ENCODE data around the gene HOXA3. TPM values are rescaled to one million over a fixed set of nuclear protein-coding genes. Genes with fewer than 3 reads are reported as not detected.

The HOXA3 gene
- total RNA-seq, 1 experiment from 2014 or later: 9.2 TPM

DNA sequence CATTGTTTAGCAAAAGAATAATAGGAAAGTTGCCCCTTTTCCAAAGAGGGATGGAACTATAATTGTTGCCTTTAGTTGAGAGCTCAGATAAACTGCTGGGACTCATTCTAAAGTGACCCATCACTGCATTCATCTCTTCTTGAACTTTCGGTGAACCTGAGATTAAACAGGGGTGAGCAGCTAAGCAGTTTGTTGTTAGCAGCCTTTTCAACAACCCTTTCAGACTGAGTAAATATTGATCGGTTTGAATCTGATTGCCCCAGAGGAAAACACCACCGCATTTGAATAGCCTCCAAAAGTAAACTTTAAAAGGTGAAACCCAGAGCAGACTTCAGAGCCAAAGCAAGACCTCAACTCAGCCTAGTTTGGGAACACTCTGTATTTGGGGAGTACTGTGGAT lies 61.3 kb downstream of the HOXA3 start:
- Histone ChIP-seq H2AFZ (ENCODE audit: low read depth, low read length, poor library complexity, severe bottlenecking) (no peak overlapping the region), H3K79me2 (ENCODE audit: insufficient read depth, low read length) (no peaks in the 10 kb centered on the region), H3K27ac (ENCODE audit: low read depth, low read length) (no peak overlapping the region), H3K4me3 (replicated peaks in 1 of 2; ENCODE audit: low read depth in 1 of 2, low read length in 2 of 2) (no peak overlapping the region), H3K4me1 (ENCODE audit: control insufficient read depth in 1 of 2, insufficient read depth in 2 of 2, low read length in 2 of 2) (peaks cover 3 to 9% of the 10 kb centered on the region in 2 experiments; a peak in 1 of 4 replicates), H3K4me2 (ENCODE audit: low read length) (no peak overlapping the region), H3K27me3 (ENCODE audit: insufficient read depth, low read length) (no peaks in the 10 kb centered on the region), H4K20me1 (ENCODE audit: insufficient read depth) (no peaks in the 10 kb centered on the region), H3K9me2 (ENCODE audit: insufficient read depth) (no peaks in the 10 kb centered on the region), H3K36me3 (ENCODE audit: control insufficient read depth in 1 of 2, insufficient read depth in 2 of 2, low read length in 2 of 2) (no peaks in the 10 kb centered on the region), H3K9me3 (ENCODE audit: control insufficient read depth in 1 of 2, insufficient read depth in 1 of 2, low read depth in 1 of 2, low read length in 2 of 2) (no peaks in the 10 kb centered on the region), H3K9ac (ENCODE audit: low read length) (no peak overlapping the region)
- no peak for TF ChIP-seq ZBTB33 (IDR thresholded peaks at IDR 0.05; ENCODE audit: extremely low read depth, insufficient replicate concordance, low read length)
- no peak for TF ChIP-seq RAD21 (IDR thresholded peaks at IDR 0.05; ENCODE audit: low read depth)
- TF ChIP-seq CBX3 (IDR thresholded peaks at IDR 0.05; ENCODE audit: low read depth): no peak
- TF ChIP-seq EZH2 (IDR thresholded peaks at IDR 0.05): no peak
- TF ChIP-seq EGR1 (IDR thresholded peaks at IDR 0.05; ENCODE audit: low read depth): no peak
- TF ChIP-seq CEBPB (IDR thresholded peaks at IDR 0.05; ENCODE audit: low read depth): no peak
- TF ChIP-seq ZFX (IDR thresholded peaks at IDR 0.05): no peak
- no peak for TF ChIP-seq SP1 (IDR thresholded peaks at IDR 0.05; ENCODE audit: low read depth)
- TF ChIP-seq TCF7L2 (IDR thresholded peaks at IDR 0.05; ENCODE audit: borderline replicate concordance, extremely low read depth, insufficient read depth, insufficient read length): no peak
- TF ChIP-seq ELF1 (IDR thresholded peaks at IDR 0.05; ENCODE audit: borderline replicate concordance, low read depth): no peak
- no peak for TF ChIP-seq EZH2phosphoT487 (IDR thresholded peaks at IDR 0.05; ENCODE audit: borderline replicate concordance)
- no peak for TF ChIP-seq SIN3A (IDR thresholded peaks at IDR 0.05; ENCODE audit: low read depth)
- no peak for TF ChIP-seq YY1 (IDR thresholded peaks at IDR 0.05; ENCODE audit: extremely low read depth, insufficient replicate concordance, low read depth, low read length)
- TF ChIP-seq CTCF (IDR thresholded peaks at IDR 0.05 in 2 of 3, conservative IDR thresholded peaks at IDR 0.05 in 1 of 3; ENCODE audit: borderline replicate concordance in 1 of 3, insufficient read depth in 1 of 3, low read depth in 2 of 3, low read length in 2 of 3): no peak
- TF ChIP-seq FOSL1 (IDR thresholded peaks at IDR 0.05; ENCODE audit: low read depth): no peak
- TF ChIP-seq, protein P1, sequence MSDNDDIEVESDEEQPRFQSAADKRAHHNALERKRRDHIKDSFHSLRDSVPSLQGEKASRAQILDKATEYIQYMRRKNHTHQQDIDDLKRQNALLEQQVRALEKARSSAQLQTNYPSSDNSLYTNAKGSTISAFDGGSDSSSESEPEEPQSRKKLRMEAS (IDR thresholded peaks at IDR 0.05): no peak
- no peak for TF ChIP-seq POLR2A (IDR thresholded peaks at IDR 0.05; ENCODE audit: borderline replicate concordance, extremely low read depth, insufficient read depth, insufficient read length)
- TF ChIP-seq, protein P2, sequence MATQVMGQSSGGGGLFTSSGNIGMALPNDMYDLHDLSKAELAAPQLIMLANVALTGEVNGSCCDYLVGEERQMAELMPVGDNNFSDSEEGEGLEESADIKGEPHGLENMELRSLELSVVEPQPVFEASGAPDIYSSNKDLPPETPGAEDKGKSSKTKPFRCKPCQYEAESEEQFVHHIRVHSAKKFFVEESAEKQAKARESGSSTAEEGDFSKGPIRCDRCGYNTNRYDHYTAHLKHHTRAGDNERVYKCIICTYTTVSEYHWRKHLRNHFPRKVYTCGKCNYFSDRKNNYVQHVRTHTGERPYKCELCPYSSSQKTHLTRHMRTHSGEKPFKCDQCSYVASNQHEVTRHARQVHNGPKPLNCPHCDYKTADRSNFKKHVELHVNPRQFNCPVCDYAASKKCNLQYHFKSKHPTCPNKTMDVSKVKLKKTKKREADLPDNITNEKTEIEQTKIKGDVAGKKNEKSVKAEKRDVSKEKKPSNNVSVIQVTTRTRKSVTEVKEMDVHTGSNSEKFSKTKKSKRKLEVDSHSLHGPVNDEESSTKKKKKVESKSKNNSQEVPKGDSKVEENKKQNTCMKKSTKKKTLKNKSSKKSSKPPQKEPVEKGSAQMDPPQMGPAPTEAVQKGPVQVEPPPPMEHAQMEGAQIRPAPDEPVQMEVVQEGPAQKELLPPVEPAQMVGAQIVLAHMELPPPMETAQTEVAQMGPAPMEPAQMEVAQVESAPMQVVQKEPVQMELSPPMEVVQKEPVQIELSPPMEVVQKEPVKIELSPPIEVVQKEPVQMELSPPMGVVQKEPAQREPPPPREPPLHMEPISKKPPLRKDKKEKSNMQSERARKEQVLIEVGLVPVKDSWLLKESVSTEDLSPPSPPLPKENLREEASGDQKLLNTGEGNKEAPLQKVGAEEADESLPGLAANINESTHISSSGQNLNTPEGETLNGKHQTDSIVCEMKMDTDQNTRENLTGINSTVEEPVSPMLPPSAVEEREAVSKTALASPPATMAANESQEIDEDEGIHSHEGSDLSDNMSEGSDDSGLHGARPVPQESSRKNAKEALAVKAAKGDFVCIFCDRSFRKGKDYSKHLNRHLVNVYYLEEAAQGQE (IDR thresholded peaks at IDR 0.05; ENCODE audit: low read depth): no peak
- no peak for TF ChIP-seq SRF (IDR thresholded peaks at IDR 0.05; ENCODE audit: low read depth)
- no peak for TF ChIP-seq ATF3 (IDR thresholded peaks at IDR 0.05)
- RAD21 ChIA-PET (ENCODE audit: low non-redundant PET in 1 of 2, low total read pairs in 2 of 2, uncharacterized antibody in 2 of 2, unreplicated experiment in 2 of 2): no interaction called here
- no TSS peak for BruUV-seq (replicated peaks)
- no peak for DNase-seq (ENCODE audit: low read depth, low spot score)
- CTCF ChIA-PET: no interaction called here
- intact Hi-C loops (cut with micrococcal nuclease): no loop called here
- POLR2A ChIA-PET: interaction anchor here (1.0 to 1.2 kb wide), 2 partner anchors 8 to 10 kb away, joined by 3 read pairs; no protein-coding TSS in a partner anchor
- no peak for ATAC-seq

Data from HCT116 (cell line).